Measurements from ENCODE around the gene SPDYE2.
"Not testable (repeated sequence)": the region's sequence is repeated elsewhere in the genome, so short reads cannot be mapped to it uniquely, and the experiment has no call there.

The SPDYE2 gene

DNA sequence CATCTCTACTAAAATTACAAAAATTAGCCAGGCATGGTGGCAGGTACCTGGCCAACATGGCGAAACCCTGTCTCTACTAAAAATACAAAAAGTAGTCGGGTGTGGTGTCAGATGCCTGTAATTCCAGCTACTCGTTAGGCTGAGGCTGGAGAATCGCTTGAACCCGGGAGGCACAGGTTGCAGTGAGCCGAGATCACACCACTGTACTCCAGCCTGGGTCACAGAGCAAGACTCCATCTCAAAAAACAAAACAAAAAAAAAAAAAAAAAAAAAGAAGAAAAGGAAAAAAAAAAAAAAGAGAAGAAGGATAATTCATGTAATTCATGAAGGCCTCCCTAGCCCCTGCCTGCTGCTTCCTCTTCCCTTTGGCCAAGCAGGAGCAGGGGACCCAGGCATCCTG is 10.4 kb upstream of the SPDYE2 start:
- not testable (repeated sequence) for DNase-seq (ENCODE audit: low read depth in 2 of 2)

DNA sequence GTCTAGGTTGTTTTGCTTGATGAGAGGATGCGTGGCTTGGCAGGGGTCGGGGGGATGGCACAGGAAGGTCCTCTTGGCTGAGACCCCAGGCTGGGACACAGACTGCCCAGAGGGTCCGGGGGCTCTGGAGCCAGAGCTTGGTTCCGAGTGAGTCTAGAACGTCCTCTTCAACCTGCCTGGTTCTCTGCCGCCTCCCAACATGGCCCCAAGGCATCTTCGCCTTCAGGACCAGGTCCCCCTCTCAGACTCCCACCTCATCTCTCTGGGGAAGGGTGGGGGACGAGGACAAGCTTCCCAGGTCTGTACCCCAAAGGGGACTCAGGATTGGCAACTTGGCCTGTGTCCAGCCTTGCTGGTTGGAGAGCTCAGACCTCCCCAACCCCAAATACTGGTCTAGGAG is 8.9 kb upstream of the SPDYE2 start:
- DNase-seq (ENCODE audit: low read depth in 2 of 2): not testable (repeated sequence)

DNA sequence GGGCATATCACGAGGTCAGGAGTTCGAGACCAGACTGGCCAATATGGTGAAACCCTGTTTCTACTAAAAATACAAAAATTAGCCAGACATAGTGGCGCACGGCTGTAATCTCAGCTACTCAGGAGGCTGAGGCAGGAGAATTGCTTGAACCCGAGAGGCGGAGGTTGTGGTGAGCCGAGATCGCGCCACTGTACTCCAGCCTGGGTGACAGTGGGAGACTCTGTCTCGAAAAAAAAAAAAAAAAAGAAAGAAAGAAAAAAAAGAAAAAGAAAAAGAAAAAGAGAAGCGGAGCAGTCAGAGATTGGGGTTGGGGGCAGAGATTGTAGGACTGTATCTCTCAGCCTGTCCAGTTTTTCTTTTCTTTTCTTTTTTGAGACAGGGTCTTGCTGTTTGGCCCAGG is 8.3 kb upstream of the SPDYE2 start:
- DNase-seq (ENCODE audit: low read depth in 2 of 2): not testable (repeated sequence)

DNA sequence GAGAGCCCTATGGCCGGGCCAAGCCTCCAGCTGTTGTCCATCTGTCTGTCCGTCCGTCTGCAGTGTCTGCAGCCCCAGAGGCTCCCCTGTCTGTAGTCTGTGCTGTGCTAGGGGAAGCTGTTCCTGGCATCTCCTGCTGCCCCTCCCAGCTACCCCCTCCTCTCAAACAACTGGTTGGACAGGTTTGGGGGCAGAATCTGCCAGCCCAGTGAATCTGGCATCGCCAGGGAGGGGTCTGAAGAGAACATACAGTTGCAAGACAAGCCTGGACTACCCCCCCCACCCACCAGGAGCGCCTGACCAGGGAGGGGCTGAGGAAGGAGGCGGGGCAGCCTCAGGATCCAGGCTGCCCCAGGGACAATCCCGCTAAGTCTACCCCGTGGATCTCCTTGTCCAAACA is 7.4 kb upstream of the SPDYE2 start, which contains the start of gene UPK3BL2:
TSS of gene UPK3BL2 (minus strand) at position 101 of the 400 bp plus-strand sequence. CDS start at position 41, 60 bp downstream.
- not testable (repeated sequence) for DNase-seq (ENCODE audit: low read depth in 2 of 2)

DNA sequence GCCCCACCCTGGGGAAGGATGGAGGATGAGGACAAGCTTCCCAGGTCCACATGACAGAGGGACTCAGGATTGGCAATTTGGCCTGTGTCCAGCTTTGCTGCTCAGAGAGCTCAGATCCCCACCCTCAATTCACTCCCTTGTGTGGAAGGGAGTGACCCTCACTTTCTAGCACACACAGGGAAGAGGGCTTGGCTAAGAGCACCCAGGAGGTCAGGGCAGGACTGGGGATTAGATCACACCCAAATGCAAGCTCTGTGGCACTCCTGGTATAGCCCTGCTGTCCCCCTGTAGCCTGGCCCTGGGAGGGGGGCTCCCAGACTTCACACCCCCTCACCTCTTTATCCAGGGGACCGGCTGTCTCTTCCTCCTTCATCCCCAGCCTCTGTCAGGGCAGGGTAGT is 6.7 kb upstream of the SPDYE2 start:
- DNase-seq (ENCODE audit: low read depth in 2 of 2): not testable (repeated sequence)

DNA sequence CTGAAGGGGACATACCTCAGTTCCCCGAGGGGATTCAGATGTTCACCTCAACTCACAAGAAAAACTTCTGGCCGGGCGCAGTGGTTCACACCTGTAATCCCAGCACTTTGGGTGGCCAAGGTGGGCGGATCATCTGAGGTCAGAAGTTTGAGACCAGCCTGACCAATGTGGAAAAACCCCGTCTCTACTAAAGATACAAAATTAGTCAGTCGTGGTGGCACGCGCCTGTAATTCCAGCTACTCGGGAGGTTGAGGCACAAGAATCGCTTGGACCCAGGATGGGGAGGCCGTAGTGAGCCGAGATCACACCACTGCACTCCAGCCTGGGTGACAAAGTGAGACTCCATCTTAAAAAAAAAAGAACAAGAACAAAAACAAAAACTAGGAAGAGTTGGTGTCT is 5.7 kb upstream of the SPDYE2 start:
- not testable (repeated sequence) for DNase-seq (ENCODE audit: low read depth in 2 of 2)

DNA sequence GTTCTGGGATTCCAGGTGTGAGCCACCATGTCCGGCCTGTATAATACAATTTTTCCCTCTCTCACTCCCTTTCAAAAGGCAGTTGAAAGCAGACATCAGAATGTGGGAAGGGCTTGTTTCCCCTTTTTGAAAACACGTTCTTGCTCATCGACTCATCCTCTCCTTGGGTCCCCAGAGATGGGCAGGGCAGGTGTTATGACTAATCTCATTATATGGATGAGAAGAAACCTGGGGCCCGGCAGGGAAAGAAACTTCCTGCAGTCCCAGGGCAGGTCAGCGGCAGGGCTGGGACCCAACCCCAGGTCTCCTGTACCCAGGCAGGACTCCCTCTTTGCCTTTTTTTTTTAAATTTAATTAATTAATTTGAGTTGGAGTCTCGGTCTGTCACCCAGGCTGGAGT is 4.7 kb upstream of the SPDYE2 start:
- DNase-seq (ENCODE audit: low read depth in 2 of 2): not testable (repeated sequence)

DNA sequence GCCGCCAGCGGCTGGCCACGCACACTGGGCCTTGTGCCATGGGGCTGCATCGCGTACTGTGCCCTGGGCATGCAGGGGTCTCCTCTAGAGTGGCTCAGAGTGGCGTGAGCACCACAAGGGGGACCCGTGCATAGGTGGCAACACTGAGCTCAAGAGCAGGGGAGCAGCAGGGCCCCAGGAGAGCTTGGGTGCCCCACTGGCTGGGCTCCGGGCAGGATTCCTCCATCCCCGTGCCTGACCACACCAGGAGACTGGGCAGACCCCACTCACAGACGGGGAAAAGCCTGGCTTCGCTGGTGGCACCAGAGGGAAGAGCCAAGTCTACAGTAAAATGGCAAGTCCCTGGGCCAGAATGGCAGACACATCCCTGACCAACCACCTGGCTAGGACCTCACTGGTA is 17.6 kb downstream of the SPDYE2 start:
- DNase-seq (ENCODE audit: low read depth in 2 of 2): not testable (repeated sequence)

DNA sequence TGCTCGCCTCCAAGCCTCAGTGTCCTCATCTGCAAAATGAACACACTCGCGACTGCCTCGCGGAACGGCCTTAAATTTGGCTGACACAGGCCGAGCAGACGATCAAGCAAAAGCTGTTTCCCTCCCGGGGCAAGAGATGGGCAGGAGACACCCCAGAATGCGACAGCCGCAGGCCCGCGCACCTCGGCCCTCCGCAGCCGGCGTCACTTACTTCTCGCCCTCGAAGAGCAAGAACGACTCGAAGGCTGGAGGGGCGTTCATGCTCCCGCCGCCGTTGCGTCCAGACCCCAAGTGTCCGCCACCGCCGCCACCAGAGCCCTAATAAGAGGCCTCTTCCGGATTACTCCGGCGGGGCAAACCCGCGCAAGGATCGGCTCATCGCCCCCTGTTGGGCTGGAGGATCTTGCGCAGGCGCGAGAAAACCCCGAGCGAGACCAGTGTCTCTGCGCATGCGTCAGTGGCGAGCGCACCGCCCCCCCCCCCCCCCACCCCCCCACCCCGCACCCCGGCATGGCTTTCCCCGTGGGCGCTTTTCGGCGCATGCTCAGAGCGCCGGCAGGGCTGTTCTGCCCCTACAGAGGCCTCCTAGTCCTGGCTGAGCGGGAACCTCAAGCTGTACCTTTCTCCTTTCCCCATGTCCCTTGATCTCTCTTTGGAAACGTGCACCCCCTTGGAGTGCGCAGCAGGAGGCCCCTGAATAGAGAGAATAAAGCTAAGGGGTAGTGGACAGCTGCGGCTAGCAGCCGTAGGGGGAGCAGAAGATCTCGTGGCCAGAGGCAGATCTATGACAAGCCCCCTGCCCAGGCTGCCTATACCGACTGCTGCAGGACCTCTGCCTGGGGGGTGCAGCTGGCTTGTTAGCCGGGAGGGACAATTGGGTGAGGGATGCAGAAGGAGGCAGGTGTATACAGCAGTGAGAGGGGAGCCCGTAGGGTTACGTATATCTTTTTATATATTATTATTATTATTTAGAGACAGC is 21.5 kb downstream of the SPDYE2 start, which contains the start of gene POLR2J3:
TSS of gene POLR2J3 (minus strand) at position 323 of the 979 bp plus-strand sequence. CDS start at position 261, 62 bp downstream.
- peak; percentile 100 for DNase-seq (ENCODE audit: low read depth in 2 of 2)

DNA sequence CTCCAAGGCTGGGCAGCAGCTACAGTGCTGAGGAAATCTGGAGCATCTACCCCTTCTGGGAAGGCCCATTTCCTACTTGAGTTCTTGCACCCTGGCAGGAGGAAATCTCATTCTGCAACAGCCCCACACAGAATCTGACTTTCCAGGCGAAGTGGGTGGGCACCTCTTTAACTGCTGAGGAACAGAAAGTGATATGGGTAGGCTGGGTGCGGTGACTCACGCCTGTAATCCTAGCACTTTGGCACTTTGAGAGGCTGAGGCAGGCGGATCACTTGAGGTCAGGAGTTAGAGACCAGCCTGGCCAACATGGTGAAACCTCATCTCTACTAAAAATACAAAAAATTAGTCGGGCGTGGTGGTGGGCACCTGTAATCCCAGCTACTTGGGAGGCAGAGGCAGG is 23.6 kb downstream of the SPDYE2 start:
- DNase-seq (ENCODE audit: low read depth in 2 of 2): not testable (repeated sequence)

DNA sequence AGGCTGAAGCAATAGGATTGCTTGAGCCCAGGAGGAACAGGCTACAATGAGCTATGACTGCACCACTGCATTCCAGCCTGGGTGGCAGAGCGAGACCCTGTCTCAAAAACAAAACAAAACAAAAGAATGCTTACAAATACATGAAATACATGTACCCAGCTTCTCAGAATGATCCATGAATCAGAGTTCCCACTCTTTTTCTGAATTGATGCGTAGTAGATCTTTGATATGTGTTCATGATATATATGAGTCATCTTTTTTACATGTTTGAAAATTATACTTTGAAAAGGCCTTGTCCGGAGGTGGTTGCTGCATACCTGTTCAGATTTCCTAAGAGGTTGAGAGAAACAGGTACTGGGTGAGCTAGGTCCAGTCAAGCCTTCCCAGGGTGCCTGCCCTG is 25.3 kb downstream of the SPDYE2 start:
- DNase-seq (ENCODE audit: low read depth in 2 of 2): not testable (repeated sequence)

DNA sequence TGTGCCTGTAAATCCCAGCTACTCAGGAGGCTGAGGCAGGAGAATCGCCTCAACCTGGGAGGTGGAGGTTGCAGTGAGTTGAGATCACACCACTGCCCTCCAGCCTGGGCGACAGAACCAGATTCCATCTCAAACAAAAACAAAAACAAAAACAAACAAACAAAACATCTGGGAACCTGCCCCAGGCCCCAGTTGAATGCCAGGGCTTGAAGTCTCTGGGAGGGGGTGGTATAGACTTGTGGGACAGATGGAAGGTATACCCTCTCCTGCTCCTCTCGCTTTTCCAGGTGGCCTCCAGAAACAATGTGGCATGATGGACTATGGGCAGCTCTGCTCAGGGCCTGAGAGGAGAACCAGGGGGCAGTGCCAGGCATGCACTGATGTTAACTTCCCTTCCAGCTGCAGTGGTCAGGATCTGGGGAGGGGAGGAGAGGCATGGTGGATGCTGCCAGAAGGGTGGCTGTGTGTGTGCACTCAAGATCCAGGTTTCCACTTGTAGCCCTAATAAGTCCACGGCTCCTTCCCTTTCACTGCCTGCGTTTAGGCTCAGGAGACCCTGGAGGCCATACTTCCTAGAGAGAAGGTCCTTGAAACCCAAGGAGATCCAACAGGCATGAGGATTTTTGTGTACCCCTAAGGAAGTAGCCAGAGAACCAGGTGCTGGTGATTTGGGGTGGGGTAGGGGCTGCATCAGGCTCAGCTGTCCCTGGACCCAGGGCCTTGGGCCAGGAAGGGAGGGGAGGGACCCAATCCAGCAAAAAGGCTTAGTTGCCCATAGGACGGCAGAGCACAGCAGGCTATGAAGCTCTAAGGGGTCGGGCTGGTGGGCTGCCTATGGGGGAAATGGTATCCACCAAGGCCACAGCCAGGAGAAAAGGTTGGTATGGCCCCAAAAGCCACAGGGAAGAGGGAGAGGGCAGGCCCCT is 26.6 kb downstream of the SPDYE2 start:
- DNase-seq (ENCODE audit: low read depth in 2 of 2): not testable (repeated sequence)

DNA sequence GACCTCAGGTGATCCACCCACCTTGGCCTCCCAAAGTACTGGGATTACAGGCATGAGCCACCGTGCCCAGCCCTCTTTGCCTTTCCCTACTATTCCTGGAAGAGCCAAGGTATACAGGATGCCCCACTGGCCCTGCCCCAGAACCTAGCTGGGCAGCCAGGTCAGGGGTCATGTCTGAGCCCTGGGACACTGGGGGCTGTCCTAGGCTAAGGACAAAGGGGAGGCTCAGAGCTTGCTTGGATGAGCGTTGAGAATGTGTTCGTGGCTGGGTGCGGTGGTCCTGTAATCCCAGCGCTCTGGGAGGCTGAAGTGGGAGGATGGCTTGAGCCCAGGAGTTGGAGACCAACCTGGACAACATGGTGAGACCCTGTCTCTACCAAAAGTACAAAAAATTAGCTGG is 27.5 kb downstream of the SPDYE2 start:
- not testable (repeated sequence) for DNase-seq (ENCODE audit: low read depth in 2 of 2)

DNA sequence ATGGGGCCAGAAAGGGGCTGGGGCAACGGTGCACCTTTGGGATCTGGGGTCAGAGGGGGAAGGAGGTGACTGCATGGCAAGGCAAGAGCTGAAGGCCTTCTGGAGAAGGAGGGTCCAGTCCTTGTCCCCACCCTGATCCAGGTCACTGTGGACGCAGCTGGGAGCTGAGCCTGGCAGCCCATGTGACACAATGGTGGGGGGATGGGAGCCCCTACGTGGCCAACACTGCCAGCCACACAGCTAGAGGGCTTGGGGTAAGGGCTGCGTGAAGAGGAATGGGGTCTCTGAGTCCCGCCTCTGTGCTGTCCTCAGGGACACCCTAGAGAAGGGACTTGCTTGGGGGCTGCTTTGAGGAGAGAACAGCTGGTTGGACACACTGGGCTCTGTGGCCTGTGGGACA is 30.7 kb downstream of the SPDYE2 start:
- DNase-seq (ENCODE audit: low read depth in 2 of 2): not testable (repeated sequence)

DNA sequence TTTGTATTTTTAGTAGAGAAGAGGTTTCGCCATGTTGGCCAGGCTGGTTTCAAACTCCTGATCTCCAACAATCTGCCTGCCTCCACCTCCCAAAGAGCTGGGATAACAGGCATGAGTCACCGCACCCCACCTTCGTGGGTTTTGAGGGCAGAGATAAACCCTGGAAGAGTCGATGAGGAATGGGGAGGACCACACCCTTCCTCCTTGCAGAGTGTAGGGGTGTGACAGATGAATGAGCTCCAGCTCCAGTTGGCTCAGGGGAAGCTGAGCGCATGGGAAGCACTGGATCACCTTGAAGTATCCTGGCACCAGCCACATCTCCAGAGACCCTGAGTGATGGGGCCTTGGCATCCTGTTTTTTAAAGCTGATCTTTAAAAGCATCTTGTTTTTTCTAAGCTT is 32.5 kb downstream of the SPDYE2 start:
- DNase-seq (ENCODE audit: low read depth in 2 of 2): not testable (repeated sequence)

DNA sequence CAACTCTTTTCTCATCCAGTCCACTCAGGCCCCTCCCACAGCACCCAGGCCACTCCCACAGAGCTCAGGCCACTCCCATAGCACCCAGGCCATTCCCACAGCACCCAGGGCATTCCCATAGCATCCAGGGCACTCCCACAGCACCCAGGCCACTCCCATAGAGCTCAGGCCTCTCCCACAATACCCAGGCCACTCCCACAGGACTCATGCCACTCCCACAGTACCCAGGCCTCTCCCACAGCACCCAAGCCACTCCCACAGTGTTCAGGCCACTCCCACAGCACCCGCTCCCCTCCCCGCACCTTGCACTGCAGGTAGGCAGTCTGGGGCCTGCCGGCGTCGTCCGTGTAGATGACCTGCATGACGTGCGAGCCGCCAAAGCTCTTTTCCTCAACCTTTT is 38.8 kb downstream of the SPDYE2 start:
- not testable (repeated sequence) for DNase-seq (ENCODE audit: low read depth in 2 of 2)

DNA sequence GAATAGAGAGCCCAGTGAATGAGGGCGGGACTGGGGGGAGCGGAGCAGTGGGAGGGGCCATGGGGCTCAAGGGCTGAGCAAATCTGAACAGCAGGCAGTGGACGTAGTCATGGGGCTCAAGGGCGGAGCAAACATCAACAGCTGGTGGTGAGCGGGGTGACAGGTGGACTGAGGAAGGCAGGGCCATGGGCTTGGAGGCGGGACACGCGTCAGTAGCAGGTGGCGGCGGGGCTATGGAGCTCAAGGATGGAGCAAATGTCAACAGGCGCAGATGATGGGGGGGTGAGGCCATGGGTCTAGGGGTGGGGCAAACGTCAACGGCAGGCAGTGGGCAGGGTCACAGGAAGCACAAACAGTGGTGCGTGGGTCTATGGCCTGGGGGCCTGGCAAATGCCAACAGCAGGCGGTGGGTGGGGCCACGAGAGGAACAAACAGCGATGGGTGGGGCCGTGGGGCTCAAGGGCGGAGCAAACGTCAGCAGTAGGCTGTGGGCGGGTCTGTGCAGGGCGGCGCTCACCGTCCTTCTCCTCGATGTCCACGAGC is 41.5 kb downstream of the SPDYE2 start:
- not testable (repeated sequence) for DNase-seq (ENCODE audit: low read depth in 2 of 2)

DNA sequence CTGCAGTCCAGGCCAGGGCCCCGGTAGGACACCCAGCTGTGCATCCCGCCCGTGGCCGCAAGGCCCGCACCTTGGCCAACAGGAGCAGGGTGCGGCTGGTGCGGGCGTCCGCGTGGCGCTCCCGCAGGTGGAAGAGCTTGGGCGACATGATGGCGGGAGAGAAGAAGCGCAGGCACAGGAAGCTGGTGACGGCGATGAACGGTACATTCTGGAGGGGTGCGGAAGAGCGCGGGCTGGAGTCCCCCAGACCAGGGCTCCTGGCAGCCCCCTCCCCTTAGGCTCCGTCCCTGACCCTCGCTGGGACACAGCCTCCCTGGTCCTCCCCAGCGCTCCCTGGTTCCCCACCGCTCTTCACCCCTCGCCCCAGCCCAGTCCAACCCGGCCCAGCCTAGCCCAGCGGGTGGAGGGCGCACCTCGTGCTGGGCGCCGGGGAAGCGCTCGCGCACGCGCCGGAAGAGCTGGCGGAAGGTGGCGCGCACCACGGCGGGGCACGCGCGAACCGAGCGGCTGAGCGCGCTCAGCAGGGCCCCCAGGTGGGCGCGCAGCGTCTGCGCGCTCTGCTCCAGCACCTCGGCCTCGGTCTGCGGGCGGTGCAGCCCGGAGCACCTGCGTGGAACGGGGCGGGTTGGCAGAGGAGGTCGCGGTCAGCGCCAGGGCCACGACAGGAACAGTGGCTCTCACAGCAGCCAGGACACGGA is 42.8 kb downstream of the SPDYE2 start:
- DNase-seq (ENCODE audit: low read depth in 2 of 2): not testable (repeated sequence)

DNA sequence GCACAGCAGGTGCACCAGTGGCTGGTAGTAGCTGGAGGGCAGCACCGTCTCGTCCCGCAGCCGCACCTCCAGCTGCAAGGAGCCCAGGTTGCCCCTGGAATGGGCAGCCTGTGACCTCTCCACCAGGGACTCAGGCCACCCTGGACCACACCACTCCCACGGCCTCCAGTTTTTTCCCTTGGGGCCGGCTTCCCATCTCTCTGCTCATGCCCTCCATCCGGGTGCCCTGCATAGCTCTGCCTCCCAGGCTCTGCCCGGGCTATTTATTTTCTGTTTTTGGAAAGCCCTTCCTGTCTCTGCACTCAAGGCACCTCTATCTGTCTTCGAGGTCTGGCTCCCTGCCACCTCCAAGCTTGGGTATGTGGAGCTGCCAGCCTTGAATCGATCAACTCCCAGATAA is 45.0 kb downstream of the SPDYE2 start:
- not testable (repeated sequence) for DNase-seq (ENCODE audit: low read depth in 2 of 2)

DNA sequence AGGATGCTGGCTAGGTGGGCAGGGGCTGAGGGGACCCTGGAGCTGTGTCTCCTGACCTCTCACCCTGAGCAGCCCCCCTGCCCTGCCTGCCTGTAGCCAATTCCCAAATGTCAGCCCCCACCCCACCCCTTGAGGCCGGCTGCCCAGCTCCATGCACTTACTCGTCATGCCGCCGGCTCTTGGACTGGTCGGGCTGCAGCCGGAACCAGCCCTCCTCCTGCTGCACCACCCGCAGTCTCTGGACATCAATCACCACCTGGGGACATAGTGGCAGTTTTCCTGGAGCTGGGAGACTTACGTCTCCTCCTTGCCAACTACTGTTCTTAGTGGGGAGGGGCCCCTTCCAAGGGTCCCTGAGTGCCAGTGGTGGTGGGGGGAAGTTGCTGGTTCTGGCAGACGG is 48.7 kb downstream of the SPDYE2 start:
- DNase-seq (ENCODE audit: low read depth in 2 of 2): not testable (repeated sequence)

DNA sequence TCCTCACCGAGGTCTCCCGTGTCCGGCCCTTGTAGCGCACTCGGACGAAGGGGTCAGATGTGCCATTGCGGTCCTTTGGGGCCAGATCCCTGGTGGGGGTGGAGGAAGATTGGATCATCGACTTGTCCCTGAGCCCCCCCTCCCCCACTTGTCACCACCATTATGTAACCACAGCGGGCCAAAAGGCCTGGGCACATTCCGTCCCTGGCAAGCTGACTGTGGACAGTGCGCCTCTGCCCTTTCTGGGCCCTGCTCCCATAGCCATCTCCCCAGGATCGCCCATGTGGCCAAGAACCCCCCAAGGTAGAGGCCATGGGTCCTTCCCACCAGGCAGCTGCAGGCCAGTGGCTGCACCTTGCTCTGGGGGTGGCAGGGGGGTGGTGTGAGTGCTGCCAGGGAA is 51.3 kb downstream of the SPDYE2 start:
- not testable (repeated sequence) for DNase-seq (ENCODE audit: low read depth in 2 of 2)
